GM23338 (cell line): ENCODE measurements around the gene EXOC6.

Experiments used
- CTCF ChIP-seq, 2 experiments: fragments of 200-600 bp in 1 of 2; sonication (generic) in 1 of 2; conservative IDR thresholded peaks; 2 replicates each; pipeline versions ENCODE4 v1.5.1 to v1.6.1; 2016 to 2017; ENCODE audit warnings: antibody characterized with exemption in 2 of 2, low read depth in 2 of 2, mild to moderate bottlenecking in 2 of 2, moderate library complexity in 1 of 2
- ETS1 ChIP-seq: IDR thresholded peaks from 2 replicates; pipeline ENCODE4 v1.6.1; 2016; ENCODE audit warnings: antibody characterized with exemption
- EZH2 ChIP-seq: fragments of 200-600 bp; sonication (generic); IDR thresholded peaks from one replicate; pipeline ENCODE4 v1.8.0; 2017; ENCODE audit warnings: antibody characterized with exemption, mild to moderate bottlenecking, low read depth; ENCODE audit not compliant: unreplicated experiment
- EZH2phosphoT487 ChIP-seq: fragments of 200-600 bp; sonication (generic); IDR thresholded peaks from one replicate; pipeline ENCODE4 v1.8.1; 2018; ENCODE audit warnings: antibody characterized with exemption; ENCODE audit not compliant: unreplicated experiment
- POLR2AphosphoS5 ChIP-seq: IDR thresholded peaks from 2 replicates; pipeline ENCODE4 v1.6.1; 2016; ENCODE audit warnings: antibody characterized with exemption, low read depth
- REST ChIP-seq: IDR thresholded peaks from one replicate; pipeline ENCODE4 v1.6.1; 2018; ENCODE audit warnings: antibody characterized with exemption; ENCODE audit not compliant: unreplicated experiment
- ZNF331 ChIP-seq: fragments of 250-450 bp; sonication (Bioruptor Pico); IDR thresholded peaks from 2 replicates; pipeline ENCODE4 v1.5.0; 2020; ENCODE audit warnings: low read depth, mild to moderate bottlenecking, moderate library complexity

- TF ChIP-seq CTCF (conservative IDR thresholded peaks at IDR 0.05; ENCODE audit: low read depth in 2 of 2) (no peak), REST (no peak), EZH2phosphoT487 (no peak), ETS1 (no peak), ZNF331 (no peak), EZH2 (no peak), POLR2AphosphoS5 (no peak)
Observed at GRCh38 chr10:93015722-93016121, 167.4 kb downstream of the EXOC6 start.
